K562 (cell line): ENCODE measurements around the gene RASSF7.

Experiments used
- ATF1 ChIP-seq, 2 experiments: fragments of 450-650 bp in 1 of 2; IDR thresholded peaks; 2 replicates each; pipeline ENCODE4 v1.6.1; 2016; ENCODE audit warnings: missing compliant biosample characterization in 1 of 2, missing genetic modification characterization in 1 of 2
- CEBPB ChIP-seq: fragments of 450-650 bp; IDR thresholded peaks from 2 replicates; pipeline ENCODE4 v1.6.1; 2016; ENCODE audit warnings: missing genetic modification characterization, missing compliant biosample characterization
- ZBTB7A ChIP-seq: IDR thresholded peaks from 2 replicates; pipeline ENCODE4 v1.6.1; 2011; ENCODE audit warnings: low read depth, mild to moderate bottlenecking, low read length, moderate library complexity, borderline replicate concordance; ENCODE audit not compliant: control insufficient read depth

DNA sequence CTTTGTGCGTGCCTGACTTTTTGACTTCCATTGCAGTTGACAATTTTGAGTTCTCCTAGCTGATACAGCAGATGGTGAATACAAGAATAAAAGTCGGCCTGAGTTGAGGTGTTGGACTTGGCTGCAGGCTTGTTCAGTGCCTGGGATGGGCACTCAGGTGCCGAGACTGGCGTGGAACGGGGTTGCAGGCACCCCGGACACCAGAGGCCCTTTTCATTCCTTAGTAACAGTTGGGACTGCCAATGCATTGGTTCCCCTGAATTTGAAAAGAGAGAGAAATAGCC, 16.8 kb downstream of the RASSF7 start:
- TF ChIP-seq CEBPB (tag) (no peak), ATF1 (CRISPR knock-in tag; IDR thresholded peaks at IDR 0.05) (no peak), ATF1 (tag; IDR thresholded peaks at IDR 0.05) (no peak), ZBTB7A (no peak)
